Activated T-cell treated with anti-CD3 and anti-CD28 coated beads, Interleukin-2, amount 50 U/mL, for 4 hours (primary cell): Measurements from ENCODE around the gene PAWR. TPM values are rescaled to one million over a fixed set of nuclear protein-coding genes. Genes with fewer than 3 reads are reported as not detected.
"Not testable (repeated sequence)": the region's sequence is repeated elsewhere in the genome, so short reads cannot be mapped to it uniquely, and the experiment has no call there.

Source experiments
- ATAC-seq, 2 donors: fragments of 200-7000 bp; cut with Tn5 transposase; one replicate each; pipeline ENCODE4 v1.10.0; 2021
- DNase-seq: peaks from one replicate; pipeline ENCODE4 v3.0.0-alpha.2; 2020
- H3K27me3 Mint-ChIP-seq: one replicate; pipeline ENCODE4 v1.8.0; 2021; ENCODE audit warnings: low read depth, mixed read lengths
- H3K36me3 Mint-ChIP-seq: one replicate; pipeline ENCODE4 v1.8.0; 2022; ENCODE audit warnings: mixed read lengths; ENCODE audit not compliant: insufficient read depth
- H3K4me1 Mint-ChIP-seq: one replicate; pipeline ENCODE4 v1.8.0; 2021; ENCODE audit warnings: low read depth, mixed read lengths
- H3K4me3 Mint-ChIP-seq: one replicate; pipeline ENCODE4 v1.8.0; 2021; ENCODE audit warnings: mild to moderate bottlenecking, moderate library complexity, mixed read lengths
- H3K9me3 Mint-ChIP-seq: one replicate; pipeline ENCODE4 v1.8.0; 2021; ENCODE audit warnings: mixed read lengths
- total RNA-seq, 3 donors: library from RNA; stranded (reverse); gene quantifications; one replicate each; pipeline ENCODE4 v1.2.1, GENCODE V29; 2021

The PAWR gene
- total RNA-seq, 3 donors from 2014 or later = 1.5 to 7.3 (median 7.3) TPM

- DNase-seq (no peak), ATAC-seq (no peak)
- Mint-ChIP-seq H3K36me3 (no peaks in the 10 kb centered on the region), H3K4me3 (no peak overlapping the region), H3K4me1 (no peaks in the 10 kb centered on the region), H3K9me3 (no peaks in the 10 kb centered on the region), H3K27me3 (no peaks in the 10 kb centered on the region)
Measured at GRCh38 chr12:79566452-79567174, 124.2 kb downstream of the PAWR start.

- H3K36me3 Mint-ChIP-seq, H3K9me3 Mint-ChIP-seq, H3K4me3 Mint-ChIP-seq, H3K27me3 Mint-ChIP-seq, DNase-seq, ATAC-seq, H3K4me1 Mint-ChIP-seq: not testable (repeated sequence)
Measured at GRCh38 chr12:79564727-79565350, 125.9 kb downstream of the PAWR start.

- Mint-ChIP-seq H3K4me1 (no peaks in the 10 kb centered on the region), H3K27me3 (no peaks in the 10 kb centered on the region), H3K36me3 (no peaks in the 10 kb centered on the region), H3K9me3 (no peaks in the 10 kb centered on the region), H3K4me3 (no peak overlapping the region)
- ATAC-seq = no peak
- DNase-seq = no peak
Measured at GRCh38 chr12:79563021-79563740, 127.6 kb downstream of the PAWR start.

GRCh38 chr12:79561401-79562132, 129.2 kb downstream of the PAWR start:
- no peaks in the 10 kb centered on the region for H3K27me3 Mint-ChIP-seq
- no peaks in the 10 kb centered on the region for H3K9me3 Mint-ChIP-seq
- no peak overlapping the region for H3K4me3 Mint-ChIP-seq
- no peak for ATAC-seq
- no peak for DNase-seq
- H3K36me3 Mint-ChIP-seq = no peaks in the 10 kb centered on the region
- H3K4me1 Mint-ChIP-seq = no peaks in the 10 kb centered on the region

- no peaks in the 10 kb centered on the region for H3K9me3 Mint-ChIP-seq
- DNase-seq = no peak
- H3K36me3 Mint-ChIP-seq = no peaks in the 10 kb centered on the region
- H3K4me1 Mint-ChIP-seq = no peaks in the 10 kb centered on the region
- H3K4me3 Mint-ChIP-seq = no peak overlapping the region
- ATAC-seq = no peak
- H3K27me3 Mint-ChIP-seq = no peaks in the 10 kb centered on the region
Measured at GRCh38 chr12:79560225-79560889, 130.4 kb downstream of the PAWR start.

GRCh38 chr12:79559591-79559990, 131.2 kb downstream of the PAWR start:
- Mint-ChIP-seq H3K4me1 (no peaks in the 10 kb centered on the region), H3K9me3 (no peaks in the 10 kb centered on the region), H3K4me3 (no peak overlapping the region), H3K36me3 (no peaks in the 10 kb centered on the region), H3K27me3 (no peaks in the 10 kb centered on the region)
- no peak for ATAC-seq
- no peak for DNase-seq

GRCh38 chr12:79558924-79559469, 131.8 kb downstream of the PAWR start:
- no peaks in the 10 kb centered on the region for H3K27me3 Mint-ChIP-seq
- H3K4me1 Mint-ChIP-seq = no peaks in the 10 kb centered on the region
- no peaks in the 10 kb centered on the region for H3K36me3 Mint-ChIP-seq
- no peak overlapping the region for H3K4me3 Mint-ChIP-seq
- H3K9me3 Mint-ChIP-seq = no peaks in the 10 kb centered on the region
- DNase-seq (no peak), ATAC-seq (no peak)

- no peaks in the 10 kb centered on the region for H3K4me1 Mint-ChIP-seq
- H3K27me3 Mint-ChIP-seq = no peaks in the 10 kb centered on the region
- ATAC-seq (no peak), DNase-seq (no peak)
- H3K9me3 Mint-ChIP-seq = no peaks in the 10 kb centered on the region
- no peaks in the 10 kb centered on the region for H3K36me3 Mint-ChIP-seq
- H3K4me3 Mint-ChIP-seq = no peak overlapping the region
Measured at GRCh38 chr12:79557690-79558315, 133.0 kb downstream of the PAWR start.

GRCh38 chr12:79555028-79555925, 135.5 kb downstream of the PAWR start:
- H3K9me3 Mint-ChIP-seq = no peaks in the 10 kb centered on the region
- no peaks in the 10 kb centered on the region for H3K4me1 Mint-ChIP-seq
- no peak for ATAC-seq
- no peak for DNase-seq
- no peaks in the 10 kb centered on the region for H3K36me3 Mint-ChIP-seq
- H3K27me3 Mint-ChIP-seq = no peaks in the 10 kb centered on the region
- no peak overlapping the region for H3K4me3 Mint-ChIP-seq

- H3K36me3 Mint-ChIP-seq = no peaks in the 10 kb centered on the region
- H3K4me3 Mint-ChIP-seq = no peak overlapping the region
- ATAC-seq (no peak), DNase-seq (no peak)
- no peaks in the 10 kb centered on the region for H3K4me1 Mint-ChIP-seq
- H3K27me3 Mint-ChIP-seq = no peaks in the 10 kb centered on the region
- no peaks in the 10 kb centered on the region for H3K9me3 Mint-ChIP-seq
Measured at GRCh38 chr12:79553863-79554574, 136.7 kb downstream of the PAWR start.

GRCh38 chr12:79552192-79552591, 138.6 kb downstream of the PAWR start:
- ATAC-seq (no peak), DNase-seq (no peak)
- H3K4me1 Mint-ChIP-seq = no peaks in the 10 kb centered on the region
- H3K9me3 Mint-ChIP-seq = no peaks in the 10 kb centered on the region
- H3K36me3 Mint-ChIP-seq = no peaks in the 10 kb centered on the region
- H3K4me3 Mint-ChIP-seq = no peak overlapping the region
- no peaks in the 10 kb centered on the region for H3K27me3 Mint-ChIP-seq

GRCh38 chr12:79549531-79550271, 141.1 kb downstream of the PAWR start:
- Mint-ChIP-seq H3K4me1 (no peaks in the 10 kb centered on the region), H3K27me3 (no peaks in the 10 kb centered on the region), H3K36me3 (no peaks in the 10 kb centered on the region), H3K9me3 (no peaks in the 10 kb centered on the region), H3K4me3 (no peak overlapping the region)
- no peak for ATAC-seq
- DNase-seq = no peak
